Upper lobe of left lung (tissue), 4 donors: ENCODE measurements around the gene LRRC36.

ENCODE experiments used
- POLR2A ChIP-seq, 4 donors: fragments of 450-650 bp; IDR thresholded peaks; one replicate each; pipeline ENCODE4 v1.5.1; 2016 to 2017; ENCODE audit warnings: antibody characterized with exemption in 4 of 4, mild to moderate bottlenecking in 2 of 4
- POLR2AphosphoS5 ChIP-seq, 2 donors: sonication (generic); formaldehyde crosslinking; IDR thresholded peaks; one replicate each; pipeline ENCODE4 v1.5.1; 2017; ENCODE audit warnings: antibody characterized with exemption in 2 of 2

GRCh38 chr16:67389911-67390815 lies 63.5 kb downstream of the LRRC36 start:
- no peak for TF ChIP-seq POLR2AphosphoS5 (IDR thresholded peaks at IDR 0.05)
- peak in 1 of 4 donors; percentile 5 for TF ChIP-seq POLR2A (IDR thresholded peaks at IDR 0.05)
